PC-3 (cell line): ENCODE measurements around the gene FAHD1. TPM values are rescaled to one million over a fixed set of nuclear protein-coding genes. Genes with fewer than 3 reads are reported as not detected.

Source experiments
- ATAC-seq: fragments of 200-7000 bp; cut with Tn5 transposase; 2 replicates; pipeline ENCODE4 v1.9.1; 2020; ENCODE audit warnings: mild to moderate bottlenecking, moderate library complexity
- BruUV-seq: library from RNA; stranded (reverse); fragments of 400-500 nt; replicated peaks from 2 replicates; lab custom pipeline; 2021; lab: Mats Ljungman, UMichigan
- CTCF ChIA-PET: fragments of 300-600 bp; sonication (Branson Sonifier 250); formaldehyde crosslinking; loops from one replicate; lab custom pipeline; 2022; ENCODE audit warnings: antibody characterized with exemption; lab: Charles Lee
- POLR2A ChIA-PET: fragments of 300-600 bp; sonication (Branson Sonifier 250); formaldehyde crosslinking; loops from one replicate; lab custom pipeline; 2022; ENCODE audit warnings: antibody characterized with exemption; ENCODE audit not compliant: unreplicated experiment; lab: Charles Lee
- DNase-seq: peaks from one replicate; pipeline ENCODE4 v3.0.0-alpha.2; 2015
- H2AFZ ChIP-seq: fragments of 300-600 bp; sonication (generic); 2 replicates; pipeline ENCODE4 v1.6.0; 2016; ENCODE audit warnings: antibody characterized with exemption, low read length
- H3F3A ChIP-seq: fragments of 300-600 bp; sonication (generic); one replicate; pipeline ENCODE4 v1.6.0; 2017; ENCODE audit warnings: antibody characterized with exemption, low read length, control low read depth, mild to moderate bottlenecking; ENCODE audit not compliant: unreplicated experiment
- H3K27ac ChIP-seq: fragments of 300-600 bp; sonication (generic); 2 replicates; pipeline ENCODE4 v1.5.1; 2016; ENCODE audit warnings: mild to moderate bottlenecking, low read length
- H3K27me3 ChIP-seq: fragments of 300-600 bp; sonication (generic); 2 replicates; pipeline ENCODE4 v1.6.1; 2016; ENCODE audit warnings: low read length, mixed read lengths
- H3K36me3 ChIP-seq: fragments of 300-600 bp; sonication (generic); 2 replicates; pipeline ENCODE4 v1.6.1; 2016; ENCODE audit warnings: low read depth, mixed run types, low read length, mixed read lengths
- H3K4me1 ChIP-seq: fragments of 300-600 bp; sonication (generic); 2 replicates; pipeline ENCODE4 v1.5.1; 2016; ENCODE audit warnings: low read length; ENCODE audit not compliant: insufficient read depth
- H3K4me2 ChIP-seq: fragments of 300-600 bp; sonication (generic); 2 replicates; pipeline ENCODE4 v1.6.0; 2016; ENCODE audit warnings: low read length
- H3K4me3 ChIP-seq: fragments of 300-600 bp; sonication (generic); 2 replicates; pipeline ENCODE4 v1.5.1; 2016; ENCODE audit warnings: mild to moderate bottlenecking, low read length, mixed read lengths
- H3K79me2 ChIP-seq: fragments of 300-600 bp; sonication (generic); 2 replicates; pipeline ENCODE4 v1.6.1; 2017; ENCODE audit warnings: low read length, mixed read lengths
- H3K9ac ChIP-seq: fragments of 300-600 bp; sonication (generic); 2 replicates; pipeline ENCODE4 v1.6.0; 2016; ENCODE audit warnings: mild to moderate bottlenecking, low read length
- H3K9me2 ChIP-seq: fragments of 300-600 bp; sonication (generic); replicated peaks from 2 replicates; pipeline ENCODE4 v1.6.1; 2016; ENCODE audit warnings: mixed run types, low read length, mixed read lengths
- H3K9me3 ChIP-seq: fragments of 300-600 bp; sonication (generic); 2 replicates; pipeline ENCODE4 v1.6.1; 2016; ENCODE audit warnings: low read length, mixed read lengths
- H4K20me1 ChIP-seq: fragments of 300-600 bp; sonication (generic); 2 replicates; pipeline ENCODE4 v1.6.1; 2016; ENCODE audit warnings: low read length, mixed read lengths
- CTCF ChIP-seq: fragments of 300-600 bp; sonication (generic); conservative IDR thresholded peaks from 2 replicates; pipeline ENCODE4 v1.5.1; 2017; ENCODE audit warnings: antibody characterized with exemption, low read depth, mild to moderate bottlenecking, low read length
- EZH2 ChIP-seq: fragments of 300-600 bp; sonication (generic); IDR thresholded peaks from one replicate; pipeline ENCODE4 v1.6.1; 2017; ENCODE audit warnings: antibody characterized with exemption, mild to moderate bottlenecking, low read length; ENCODE audit not compliant: unreplicated experiment
- EZH2phosphoT487 ChIP-seq: fragments of 300-600 bp; sonication (generic); IDR thresholded peaks from 2 replicates; pipeline ENCODE4 v1.6.1; 2018; ENCODE audit warnings: mild to moderate bottlenecking, antibody characterized with exemption, low read length, borderline replicate concordance
- intact Hi-C: fragments of 100-400 bp; cut with micrococcal nuclease; formaldehyde crosslinking; loops from 2 replicates; pipeline ENCODE4 v1.9.0; 2023
- total RNA-seq: library from RNA; depleted of rRNA; stranded (reverse); fragments of >200 nt; gene quantifications from 2 replicates; pipeline ENCODE4 v1.2.3, GENCODE V29; 2014

Gene FAHD1
- total RNA-seq, 1 experiment from 2014 or later, result 37.5 TPM

GRCh38 chr16:1821861-1822611, 5.0 kb upstream of the FAHD1 start:
- no TSS peak for BruUV-seq
- H3K4me1 ChIP-seq, result peaks cover 5% of the 10 kb centered on the region; the same call in 1 of the 2 replicates
- CTCF ChIA-PET, result no interaction called here
- H3K27ac ChIP-seq, result no peak overlapping the region
- ATAC-seq (no peak), DNase-seq (peak; percentile 22)
- H3K9ac ChIP-seq, result no peak overlapping the region
- no peaks in the 10 kb centered on the region for H4K20me1 ChIP-seq
- H3K36me3 ChIP-seq, result no peaks in the 10 kb centered on the region
- no peaks in the 10 kb centered on the region for H3F3A ChIP-seq
- H3K4me2 ChIP-seq, result peak overlapping the region; percentile 19; the same call in 1 of the 2 replicates
- no peaks in the 10 kb centered on the region for H3K9me2 ChIP-seq
- no peak overlapping the region for H3K4me3 ChIP-seq
- no peak overlapping the region for H2AFZ ChIP-seq
- intact Hi-C loops, result no loop called here
- H3K79me2 ChIP-seq, result peaks cover 15% of the 10 kb centered on the region
- TF ChIP-seq EZH2phosphoT487, result no peak
- TF ChIP-seq CTCF, result no peak
- no peak for TF ChIP-seq EZH2
- H3K9me3 ChIP-seq, result no peaks in the 10 kb centered on the region
- POLR2A ChIA-PET, result no interaction called here
- H3K27me3 ChIP-seq, result no peaks in the 10 kb centered on the region

DNA sequence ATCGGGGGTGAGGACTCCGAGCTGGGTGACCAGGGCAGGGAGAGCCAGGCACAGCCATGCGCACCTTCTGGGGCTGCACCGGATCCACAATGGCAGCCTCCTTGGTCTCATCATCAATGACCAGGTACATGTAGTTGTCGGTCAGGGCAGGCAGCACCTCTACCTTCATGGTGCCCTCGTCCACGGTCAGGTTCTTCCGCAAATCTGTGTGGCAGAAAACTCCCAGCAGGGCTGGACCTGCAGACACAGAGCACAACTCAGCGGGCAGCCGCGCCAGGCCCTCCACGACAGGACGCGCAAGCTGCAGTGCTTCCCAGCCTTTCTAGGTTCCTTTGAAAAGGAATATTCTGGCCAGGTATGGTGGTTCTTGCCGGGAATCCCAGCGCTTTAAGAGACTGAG, 4.2 kb upstream of the FAHD1 start:
- H3K27ac ChIP-seq, result no peak overlapping the region
- no TSS peak for BruUV-seq
- ChIA-PET CTCF (no interaction called here), POLR2A (no interaction called here)
- ATAC-seq, result no peak
- H3K4me1 ChIP-seq, result peaks cover 5% of the 10 kb centered on the region; the same call in 1 of the 2 replicates
- TF ChIP-seq CTCF (no peak), EZH2phosphoT487 (no peak)
- no peaks in the 10 kb centered on the region for H4K20me1 ChIP-seq
- H2AFZ ChIP-seq, result no peak overlapping the region
- H3K4me2 ChIP-seq, result no peak overlapping the region
- no peaks in the 10 kb centered on the region for H3K9me3 ChIP-seq
- H3K36me3 ChIP-seq, result no peaks in the 10 kb centered on the region
- H3K9ac ChIP-seq, result no peak overlapping the region
- H3K9me2 ChIP-seq, result no peaks in the 10 kb centered on the region
- intact Hi-C loops, result no loop called here
- H3K79me2 ChIP-seq, result peaks cover 23% of the 10 kb centered on the region
- no peak overlapping the region for H3K4me3 ChIP-seq
- H3K27me3 ChIP-seq, result no peaks in the 10 kb centered on the region
- DNase-seq, result no peak
- no peaks in the 10 kb centered on the region for H3F3A ChIP-seq

- Histone ChIP-seq H3K4me3 (no peak overlapping the region), H3K4me1 (peaks cover 5% of the 10 kb centered on the region), H3F3A (no peaks in the 10 kb centered on the region), H3K4me2 (no peak overlapping the region), H4K20me1 (peaks cover 6% of the 10 kb centered on the region; the same call in 1 of the 2 replicates), H2AFZ (no peak overlapping the region), H3K79me2 (peaks cover 33% of the 10 kb centered on the region), H3K36me3 (no peaks in the 10 kb centered on the region), H3K9me2 (no peaks in the 10 kb centered on the region), H3K9ac (no peak overlapping the region), H3K27me3 (no peaks in the 10 kb centered on the region), H3K27ac (no peak overlapping the region), H3K9me3 (no peaks in the 10 kb centered on the region)
- ChIA-PET CTCF (interaction anchor here (0.6 kb wide), 1 partner anchor 66 kb away, joined by 19 read pairs; no protein-coding TSS in a partner anchor), POLR2A (no interaction called here)
- no peak for ATAC-seq
- DNase-seq, result peak; percentile 6
- BruUV-seq, result no TSS peak
- intact Hi-C loops, result no loop called here
- TF ChIP-seq EZH2phosphoT487 (no peak), CTCF (peak; percentile 26; the same call in 1 of the 2 replicates)
Measured at GRCh38 chr16:1823821-1824220, 3.2 kb upstream of the FAHD1 start.
